SJSA1 (cell line): ENCODE results near the gene INPP5A. TPM values are rescaled to one million over a fixed set of nuclear protein-coding genes. Genes with fewer than 3 reads are reported as not detected.

ENCODE experiments used
- DNase-seq, 2 experiments: peaks; one replicate each; pipeline ENCODE4 v3.0.0-alpha.2; 2015 to 2020; ENCODE audit warnings: low spot score in 2 of 2, low read depth in 1 of 2
- H3K27ac ChIP-seq: fragments of 250-450 bp; sonication (Bioruptor Pico); 2 replicates; pipeline ENCODE4 v1.5.1; 2020; ENCODE audit warnings: mild to moderate bottlenecking, moderate library complexity
- H3K27me3 ChIP-seq: fragments of 250-450 bp; sonication (Bioruptor Pico); replicated peaks from 2 replicates; pipeline ENCODE4 v1.5.1; 2020; ENCODE audit warnings: mild to moderate bottlenecking, moderate library complexity
- H3K36me3 ChIP-seq: fragments of 250-450 bp; sonication (Bioruptor Pico); 2 replicates; pipeline ENCODE4 v1.5.1; 2020; ENCODE audit warnings: mild to moderate bottlenecking
- H3K4me1 ChIP-seq: fragments of 250-450 bp; sonication (Bioruptor Pico); replicated peaks from 2 replicates; pipeline ENCODE4 v1.6.1; 2021; ENCODE audit warnings: mild to moderate bottlenecking
- H3K4me3 ChIP-seq: fragments of 250-450 bp; sonication (Bioruptor Pico); 2 replicates; pipeline ENCODE4 v1.5.1; 2020; ENCODE audit warnings: mild to moderate bottlenecking
- H3K9me3 ChIP-seq: fragments of 250-450 bp; sonication (Bioruptor Pico); replicated peaks from 2 replicates; pipeline ENCODE4 v1.5.1; 2020; ENCODE audit warnings: mild to moderate bottlenecking
- total RNA-seq: library from RNA; depleted of rRNA; stranded (reverse); fragments of >200 nt; shearing (Covaris generic); gene quantifications from 2 replicates; pipeline ENCODE4 v1.2.3, GENCODE V29; 2014

INPP5A gene
- total RNA-seq, 1 experiment from 2014 or later: 56.8 TPM

GRCh38 chr10:132540456-132540855 lies 2.9 kb downstream of the INPP5A start:
- Histone ChIP-seq H3K36me3 (peaks cover 8% of the 10 kb centered on the region; the same call in 1 of the 2 replicates), H3K4me3 (no peak overlapping the region), H3K27me3 (no peaks in the 10 kb centered on the region), H3K27ac (no peak overlapping the region), H3K4me1 (peaks cover 41% of the 10 kb centered on the region), H3K9me3 (no peaks in the 10 kb centered on the region)
- DNase-seq: no peak

GRCh38 chr10:132541129-132541528 lies 3.5 kb downstream of the INPP5A start:
- Histone ChIP-seq H3K4me3 (no peak overlapping the region), H3K27ac (no peak overlapping the region), H3K4me1 (peaks cover 40% of the 10 kb centered on the region), H3K27me3 (no peaks in the 10 kb centered on the region), H3K36me3 (peaks cover 8% of the 10 kb centered on the region; the same call in 1 of the 2 replicates), H3K9me3 (no peaks in the 10 kb centered on the region)
- no peak for DNase-seq

- no peak overlapping the region for H3K27ac ChIP-seq
- peaks cover 36% of the 10 kb centered on the region for H3K4me1 ChIP-seq
- H3K4me3 ChIP-seq: no peak overlapping the region
- H3K9me3 ChIP-seq: no peaks in the 10 kb centered on the region
- no peak for DNase-seq
- H3K36me3 ChIP-seq: peaks cover 8% of the 10 kb centered on the region; the same call in 1 of the 2 replicates
- no peaks in the 10 kb centered on the region for H3K27me3 ChIP-seq
These were observed 4.0 kb downstream of the INPP5A start for GRCh38 chr10:132541601-132542011.

- Histone ChIP-seq H3K27me3 (no peaks in the 10 kb centered on the region), H3K36me3 (peaks cover 5% of the 10 kb centered on the region; the same call in 1 of the 2 replicates), H3K27ac (no peak overlapping the region), H3K4me3 (no peak overlapping the region), H3K4me1 (peaks cover 32% of the 10 kb centered on the region), H3K9me3 (no peaks in the 10 kb centered on the region)
- no peak for DNase-seq
These were observed 4.6 kb downstream of the INPP5A start for GRCh38 chr10:132542086-132542775.

GRCh38 chr10:132542819-132543218 lies 5.2 kb downstream of the INPP5A start:
- no peaks in the 10 kb centered on the region for H3K9me3 ChIP-seq
- no peaks in the 10 kb centered on the region for H3K27me3 ChIP-seq
- H3K27ac ChIP-seq: no peak overlapping the region
- no peak overlapping the region for H3K4me3 ChIP-seq
- H3K4me1 ChIP-seq: peaks cover 32% of the 10 kb centered on the region
- no peak for DNase-seq
- peaks cover 5% of the 10 kb centered on the region; the same call in 1 of the 2 replicates for H3K36me3 ChIP-seq

GRCh38 chr10:132543916-132544743 lies 6.5 kb downstream of the INPP5A start:
- Histone ChIP-seq H3K27me3 (no peaks in the 10 kb centered on the region), H3K9me3 (no peaks in the 10 kb centered on the region), H3K36me3 (peaks cover 5% of the 10 kb centered on the region; the same call in 1 of the 2 replicates), H3K4me3 (no peak overlapping the region), H3K27ac (no peak overlapping the region), H3K4me1 (peaks cover 20% of the 10 kb centered on the region)
- DNase-seq: no peak

- Histone ChIP-seq H3K27ac (no peak overlapping the region), H3K9me3 (no peaks in the 10 kb centered on the region), H3K4me1 (peaks cover 11% of the 10 kb centered on the region), H3K4me3 (no peak overlapping the region), H3K27me3 (no peaks in the 10 kb centered on the region), H3K36me3 (peaks cover 5% of the 10 kb centered on the region; the same call in 1 of the 2 replicates)
- no peak for DNase-seq
These were observed 7.4 kb downstream of the INPP5A start for GRCh38 chr10:132544744-132545658.

GRCh38 chr10:132545659-132546367 lies 8.2 kb downstream of the INPP5A start:
- Histone ChIP-seq H3K27me3 (no peaks in the 10 kb centered on the region), H3K27ac (no peak overlapping the region), H3K4me1 (peaks cover 3% of the 10 kb centered on the region; the same call in 1 of the 2 replicates), H3K36me3 (peaks cover 5% of the 10 kb centered on the region; the same call in 1 of the 2 replicates), H3K4me3 (no peak overlapping the region), H3K9me3 (no peaks in the 10 kb centered on the region)
- no peak for DNase-seq

GRCh38 chr10:132546567-132547420 lies 9.2 kb downstream of the INPP5A start:
- H3K27ac ChIP-seq: no peak overlapping the region
- H3K9me3 ChIP-seq: no peaks in the 10 kb centered on the region
- DNase-seq: no peak
- no peaks in the 10 kb centered on the region for H3K36me3 ChIP-seq
- no peak overlapping the region for H3K4me3 ChIP-seq
- H3K27me3 ChIP-seq: no peaks in the 10 kb centered on the region
- no peaks in the 10 kb centered on the region for H3K4me1 ChIP-seq

GRCh38 chr10:132547421-132547861 lies 9.9 kb downstream of the INPP5A start:
- Histone ChIP-seq H3K27ac (no peak overlapping the region), H3K36me3 (no peaks in the 10 kb centered on the region), H3K4me3 (no peak overlapping the region), H3K27me3 (no peaks in the 10 kb centered on the region), H3K4me1 (no peaks in the 10 kb centered on the region), H3K9me3 (no peaks in the 10 kb centered on the region)
- no peak for DNase-seq

GRCh38 chr10:132548106-132548823 lies 10.7 kb downstream of the INPP5A start:
- H3K4me1 ChIP-seq: no peaks in the 10 kb centered on the region
- H3K36me3 ChIP-seq: no peaks in the 10 kb centered on the region
- no peaks in the 10 kb centered on the region for H3K9me3 ChIP-seq
- DNase-seq: no peak
- H3K4me3 ChIP-seq: no peak overlapping the region
- H3K27ac ChIP-seq: no peak overlapping the region
- H3K27me3 ChIP-seq: no peaks in the 10 kb centered on the region

GRCh38 chr10:132548869-132549268 lies 11.3 kb downstream of the INPP5A start:
- Histone ChIP-seq H3K27me3 (no peaks in the 10 kb centered on the region), H3K9me3 (no peaks in the 10 kb centered on the region), H3K27ac (no peak overlapping the region), H3K4me1 (no peaks in the 10 kb centered on the region), H3K36me3 (no peaks in the 10 kb centered on the region), H3K4me3 (no peak overlapping the region)
- no peak for DNase-seq
